SK-N-SH treated with all-trans-retinoic acid at 6 μM for 48 hours (cell line): ENCODE measurements around the gene SAMD4B.

ENCODE experiments used
- ARNTL ChIP-seq: fragments of 450-650 bp; formaldehyde crosslinking; IDR thresholded peaks from 2 replicates; pipeline ENCODE4 v1.5.0; 2020; ENCODE audit warnings: low read depth, mild to moderate bottlenecking, moderate library complexity, borderline replicate concordance
- CSDC2 ChIP-seq: fragments of 250-450 bp; sonication (Bioruptor Pico); IDR thresholded peaks from 2 replicates; pipeline ENCODE4 v1.5.0; 2020; ENCODE audit warnings: mild to moderate bottlenecking, moderate library complexity
- GLIS3 ChIP-seq: fragments of 250-450 bp; sonication (Bioruptor Pico); IDR thresholded peaks from 2 replicates; pipeline ENCODE4 v1.5.0; 2020; ENCODE audit warnings: mild to moderate bottlenecking, moderate library complexity
- RARB ChIP-seq: fragments of 250-450 bp; sonication (Bioruptor Pico); IDR thresholded peaks from 2 replicates; pipeline ENCODE4 v1.8.0; 2021; ENCODE audit warnings: mild to moderate bottlenecking, moderate library complexity
- ZFP30 ChIP-seq: fragments of 450-650 bp; formaldehyde crosslinking; IDR thresholded peaks from 2 replicates; pipeline ENCODE4 v1.5.0; 2022; ENCODE audit warnings: mild to moderate bottlenecking, moderate library complexity
- ZNF8 ChIP-seq: fragments of 450-650 bp; formaldehyde crosslinking; IDR thresholded peaks from 2 replicates; pipeline ENCODE4 v1.5.0; 2020; ENCODE audit warnings: mild to moderate bottlenecking, moderate library complexity

- no peak for TF ChIP-seq ZNF8 (CRISPR knock-in tag)
- TF ChIP-seq ARNTL (CRISPR knock-in tag), result no peak
- no peak for TF ChIP-seq ZFP30 (CRISPR knock-in tag)
- no peak for TF ChIP-seq CSDC2 (CRISPR knock-in tag)
- TF ChIP-seq GLIS3, result no peak
- no peak for TF ChIP-seq RARB (CRISPR knock-in tag)
Observed at GRCh38 chr19:39422020-39422419, 79.8 kb downstream of the SAMD4B start.
